Testis (tissue), 3 donors: ENCODE data around the gene LRRC1. TPM values are rescaled to one million over a fixed set of nuclear protein-coding genes. Genes with fewer than 3 reads are reported as not detected.

ENCODE experiments used
- DNase-seq: peaks from one replicate; pipeline ENCODE4 v3.0.0-alpha.2; 2019
- H3K27ac ChIP-seq, 2 donors: fragments of 200-600 bp; sonication (generic); one replicate each; pipeline ENCODE4 v1.5.1; 2019
- H3K27me3 ChIP-seq: fragments of 200-600 bp; sonication (generic); one replicate; pipeline ENCODE4 v1.5.1; 2019
- H3K36me3 ChIP-seq: fragments of 200-600 bp; sonication (generic); one replicate; pipeline ENCODE4 v1.5.1; 2017; ENCODE audit warnings: low read depth; ENCODE audit errors: missing control alignments
- H3K4me1 ChIP-seq: fragments of 200-600 bp; sonication (generic); one replicate; pipeline ENCODE4 v1.5.1; 2019
- H3K4me3 ChIP-seq, 2 donors: fragments of 200-600 bp; sonication (generic); one replicate each; pipeline ENCODE4 v1.5.1; 2017 to 2019
- H3K9me3 ChIP-seq: fragments of 200-600 bp; sonication (generic); one replicate; pipeline ENCODE4 v1.5.1; 2017
- CTCF ChIP-seq, 3 experiments: fragments of 450-650 bp in 2 of 3; fragments of 200-600 bp in 1 of 3; sonication (generic) in 1 of 3; IDR thresholded peaks; one replicate each; pipeline ENCODE4 v1.5.1; 2016 to 2019; ENCODE audit warnings: antibody characterized with exemption in 3 of 3, mild to moderate bottlenecking in 2 of 3, moderate library complexity in 1 of 3
- POLR2A ChIP-seq: fragments of 450-650 bp; IDR thresholded peaks from one replicate; pipeline ENCODE4 v1.6.1; 2017; ENCODE audit warnings: antibody characterized with exemption, mild to moderate bottlenecking, moderate library complexity
- WGBS, 2 donors: methylation state at CpG; one replicate each; pipeline ENCODE4 v1.1.5; 2018; 5-methylcytosine and 5-hydroxymethylcytosine counted together
- intact Hi-C: fragments of 100-400 bp; cut with DNase I; formaldehyde crosslinking; loops from one replicate; pipeline ENCODE4 v1.15.1; 2023; ENCODE audit warnings: low total_unique reads
- polyA plus RNA-seq: library from polyadenylated mRNA; stranded (reverse); fragments of 350-450 nt; fragmentation: Illumina TruSeq; extraction: RNeasy Lipid Tissue Mini Kit (QIAGEN cat#74804); gene quantifications from one replicate; pipeline ENCODE4 v1.2.3, GENCODE V29; 2014; ENCODE audit warnings: low read depth, low replicate concordance; ENCODE audit not compliant: insufficient read depth
- total RNA-seq, 2 donors: library from RNA; depleted of rRNA; stranded (reverse); fragments of >200 nt; gene quantifications; one replicate each; pipeline ENCODE4 v1.2.3, GENCODE V29; 2016

Gene LRRC1
- total and polyA plus RNA-seq, 3 donors from 2014 or later = 29.5 to 36.5 (median 34.1) TPM

DNA sequence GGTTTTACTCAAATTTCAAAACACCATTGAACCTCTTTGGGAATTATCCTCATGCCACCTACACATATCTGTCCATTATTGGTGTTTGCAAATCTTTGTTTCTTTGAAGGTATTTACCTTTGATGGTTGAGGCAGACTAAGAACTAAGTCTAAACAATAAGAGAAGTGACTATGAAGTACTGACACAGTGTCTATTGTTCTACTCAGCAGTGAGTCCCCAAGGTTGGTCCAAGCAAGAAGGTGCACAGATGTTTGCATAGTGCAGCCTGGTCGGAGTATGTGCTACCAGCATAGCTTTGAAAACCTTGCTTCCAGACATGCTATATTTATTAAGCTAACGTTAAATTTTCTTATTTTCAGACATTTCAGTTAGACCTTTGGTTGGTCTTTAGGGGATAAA is 19.5 kb downstream of the LRRC1 start:
- Histone ChIP-seq H3K4me1 (peaks cover 5% of the 10 kb centered on the region), H3K27ac (no peak overlapping the region)
- 82 to 89% methylated on average over 2 of the region's 2 CpGs for WGBS, 2 donors

GRCh38 chr6:53815381-53816119 is 20.7 kb downstream of the LRRC1 start:
- Histone ChIP-seq H3K27ac (peak overlapping the region; percentile 4 to 42), H3K4me3 (no peak overlapping the region)
- intact Hi-C loops = no loop called here

More for the DNA sequence above, 19.5 kb downstream of the LRRC1 start:
- intact Hi-C loops = no loop called here
- no peak overlapping the region for H3K4me3 ChIP-seq
- no peaks in the 10 kb centered on the region for H3K36me3 ChIP-seq
- no peak for DNase-seq
- no peaks in the 10 kb centered on the region for H3K27me3 ChIP-seq
- H3K9me3 ChIP-seq = no peaks in the 10 kb centered on the region
- TF ChIP-seq CTCF (IDR thresholded peaks at IDR 0.05) (no peak), POLR2A (no peak)

DNA sequence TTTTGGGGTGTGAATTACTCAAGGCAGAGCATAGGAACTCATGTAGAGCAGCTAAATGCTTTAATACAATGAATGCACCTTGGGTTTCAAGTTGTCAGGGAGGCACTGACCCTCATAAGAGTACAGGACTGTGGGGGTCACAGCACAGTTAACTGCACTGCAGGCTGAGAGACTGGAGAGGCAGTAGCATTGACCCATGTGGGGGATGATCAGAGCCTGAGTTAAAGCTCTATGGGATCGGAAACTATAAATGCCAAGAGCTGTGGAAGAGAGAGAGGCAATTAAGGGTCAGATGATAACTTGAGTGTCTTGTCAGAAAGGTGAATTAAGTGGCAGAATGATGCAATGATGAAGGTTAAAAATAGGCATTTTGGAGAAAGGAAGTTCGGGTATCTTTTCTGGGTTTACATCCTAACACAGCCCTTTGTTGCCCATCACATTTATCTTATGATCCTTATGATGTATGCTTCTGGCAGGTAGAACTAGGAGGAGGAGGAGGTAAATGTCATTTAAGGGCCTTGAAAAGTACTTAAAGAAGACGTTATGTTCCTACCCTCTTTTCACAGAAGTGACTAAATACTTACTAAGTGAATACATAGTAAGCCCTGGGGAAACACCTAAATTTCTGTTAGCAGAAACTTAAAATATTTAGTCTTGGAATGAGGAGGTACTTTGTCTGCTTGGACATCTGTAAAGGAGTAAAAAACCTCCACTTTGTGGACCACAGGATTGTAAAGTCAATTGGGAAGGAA is 24.2 kb downstream of the LRRC1 start:
- WGBS, 2 donors = 46 to 48% methylated on average over 3 of the region's 3 CpGs
- intact Hi-C loops = no loop called here
- TF ChIP-seq CTCF (IDR thresholded peaks at IDR 0.05) (no peak), POLR2A (no peak)
- no peaks in the 10 kb centered on the region for H3K9me3 ChIP-seq
- H3K4me3 ChIP-seq = no peak overlapping the region
- H3K27me3 ChIP-seq = no peaks in the 10 kb centered on the region
- peaks cover 5% of the 10 kb centered on the region for H3K4me1 ChIP-seq
- no peaks in the 10 kb centered on the region for H3K36me3 ChIP-seq
- no peak for DNase-seq
- H3K27ac ChIP-seq = no peak overlapping the region

More at GRCh38 chr6:53815381-53816119, 20.7 kb downstream of the LRRC1 start:
- DNase-seq = no peak
- H3K4me1 ChIP-seq = peaks cover 5% of the 10 kb centered on the region
- 43 to 49% methylated on average over 7 of the region's 7 CpGs for WGBS, 2 donors
- TF ChIP-seq POLR2A = no peak
- TF ChIP-seq CTCF (IDR thresholded peaks at IDR 0.05) = no peak
- H3K36me3 ChIP-seq = no peaks in the 10 kb centered on the region
- no peaks in the 10 kb centered on the region for H3K9me3 ChIP-seq
- no peaks in the 10 kb centered on the region for H3K27me3 ChIP-seq

- intact Hi-C loops = no loop called here
- no peaks in the 10 kb centered on the region for H3K9me3 ChIP-seq
- no peaks in the 10 kb centered on the region for H3K4me1 ChIP-seq
- no peak overlapping the region for H3K27ac ChIP-seq
- TF ChIP-seq CTCF (IDR thresholded peaks at IDR 0.05) = no peak
- TF ChIP-seq POLR2A = no peak
- H3K27me3 ChIP-seq = no peaks in the 10 kb centered on the region
- no peak overlapping the region for H3K4me3 ChIP-seq
- H3K36me3 ChIP-seq = no peaks in the 10 kb centered on the region
- WGBS, 2 donors = 81 to 85% methylated on average over 10 of the region's 10 CpGs
- no peak for DNase-seq
Measured at GRCh38 chr6:53822401-53823125, 27.8 kb downstream of the LRRC1 start.
